GM12875 (cell line): ENCODE results near the gene TLNRD1.

Experiments
- H3K4me3 ChIP-seq: one replicate; pipeline ENCODE4 v1.5.1; 2011; ENCODE audit warnings: low read depth, low read length, control low read depth
- CTCF ChIP-seq: IDR thresholded peaks from 2 replicates; pipeline ENCODE4 v1.5.1; 2011; ENCODE audit warnings: low read depth, mild to moderate bottlenecking, control low read depth, inconsistent platforms, low read length, moderate library complexity, borderline replicate concordance; ENCODE audit not compliant: insufficient read depth

TLNRD1 gene

DNA sequence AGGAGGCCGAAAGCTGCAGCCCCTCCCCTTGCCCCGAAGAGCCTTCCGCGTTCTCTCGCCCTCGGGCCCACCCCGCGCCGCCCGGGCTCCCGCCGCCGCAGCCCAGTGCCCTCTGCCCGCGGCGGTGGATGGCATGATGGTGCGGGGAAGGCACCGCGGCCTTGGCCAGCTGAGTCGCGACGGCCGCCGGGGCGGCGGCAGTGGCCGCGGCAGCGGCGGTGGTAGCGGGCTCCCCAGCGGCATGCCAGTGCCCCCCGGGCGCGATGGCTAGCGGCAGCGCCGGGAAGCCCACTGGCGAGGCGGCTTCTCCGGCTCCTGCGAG lies 1.2 kb downstream of the TLNRD1 start:
- peak overlapping the region; percentile 77 for H3K4me3 ChIP-seq
- no peak for TF ChIP-seq CTCF

DNA sequence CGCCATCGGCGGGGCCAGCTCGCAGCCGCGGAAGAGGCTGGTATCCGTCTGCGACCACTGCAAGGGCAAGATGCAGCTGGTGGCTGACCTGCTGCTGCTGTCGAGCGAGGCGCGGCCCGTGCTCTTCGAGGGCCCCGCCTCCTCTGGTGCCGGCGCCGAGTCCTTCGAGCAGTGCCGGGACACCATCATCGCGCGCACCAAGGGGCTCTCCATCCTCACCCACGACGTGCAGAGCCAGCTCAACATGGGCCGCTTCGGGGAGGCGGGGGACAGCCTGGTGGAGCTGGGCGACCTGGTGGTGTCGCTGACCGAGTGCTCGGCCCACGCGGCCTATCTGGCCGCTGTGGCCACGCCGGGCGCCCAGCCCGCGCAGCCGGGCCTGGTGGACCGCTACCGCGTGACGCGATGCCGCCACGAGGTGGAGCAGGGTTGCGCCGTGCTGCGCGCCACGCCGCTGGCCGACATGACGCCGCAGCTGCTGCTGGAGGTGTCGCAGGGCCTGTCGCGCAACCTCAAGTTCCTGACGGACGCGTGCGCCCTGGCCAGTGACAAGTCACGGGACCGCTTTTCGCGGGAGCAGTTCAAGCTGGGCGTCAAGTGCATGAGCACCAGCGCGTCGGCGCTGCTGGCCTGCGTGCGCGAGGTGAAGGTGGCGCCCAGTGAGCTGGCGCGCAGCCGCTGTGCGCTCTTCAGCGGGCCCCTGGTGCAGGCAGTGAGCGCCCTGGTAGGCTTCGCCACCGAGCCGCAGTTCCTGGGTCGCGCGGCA lies 1.8 kb downstream of the TLNRD1 start:
- H3K4me3 ChIP-seq, result peak overlapping the region; percentile 77
- TF ChIP-seq CTCF, result no peak

- no peak for TF ChIP-seq CTCF
Measured at GRCh38 chr15:81003097-81003350, 2.3 kb downstream of the TLNRD1 start.

DNA sequence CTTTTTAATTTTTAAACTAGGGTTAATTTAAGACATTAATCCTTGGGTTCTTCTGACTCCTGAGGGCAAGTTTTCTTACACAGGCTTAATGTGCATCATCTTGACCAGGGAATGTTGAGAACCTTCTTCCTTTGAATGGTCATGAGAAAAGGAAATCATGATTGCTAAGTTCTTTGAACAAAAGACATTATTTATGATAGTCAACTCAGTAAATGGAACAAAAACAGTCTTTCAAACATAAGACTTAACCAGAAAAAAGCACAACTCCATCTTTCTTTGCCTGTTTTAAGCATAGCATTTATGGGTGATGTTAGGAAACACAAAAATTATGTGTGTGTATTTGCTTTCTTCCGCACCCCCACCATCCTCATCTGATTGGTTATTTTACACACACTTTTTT lies 5.4 kb downstream of the TLNRD1 start:
- no peak overlapping the region for H3K4me3 ChIP-seq
- TF ChIP-seq CTCF, result no peak

More at GRCh38 chr15:81003097-81003350, 2.3 kb downstream of the TLNRD1 start:
- no peak overlapping the region for H3K4me3 ChIP-seq

DNA sequence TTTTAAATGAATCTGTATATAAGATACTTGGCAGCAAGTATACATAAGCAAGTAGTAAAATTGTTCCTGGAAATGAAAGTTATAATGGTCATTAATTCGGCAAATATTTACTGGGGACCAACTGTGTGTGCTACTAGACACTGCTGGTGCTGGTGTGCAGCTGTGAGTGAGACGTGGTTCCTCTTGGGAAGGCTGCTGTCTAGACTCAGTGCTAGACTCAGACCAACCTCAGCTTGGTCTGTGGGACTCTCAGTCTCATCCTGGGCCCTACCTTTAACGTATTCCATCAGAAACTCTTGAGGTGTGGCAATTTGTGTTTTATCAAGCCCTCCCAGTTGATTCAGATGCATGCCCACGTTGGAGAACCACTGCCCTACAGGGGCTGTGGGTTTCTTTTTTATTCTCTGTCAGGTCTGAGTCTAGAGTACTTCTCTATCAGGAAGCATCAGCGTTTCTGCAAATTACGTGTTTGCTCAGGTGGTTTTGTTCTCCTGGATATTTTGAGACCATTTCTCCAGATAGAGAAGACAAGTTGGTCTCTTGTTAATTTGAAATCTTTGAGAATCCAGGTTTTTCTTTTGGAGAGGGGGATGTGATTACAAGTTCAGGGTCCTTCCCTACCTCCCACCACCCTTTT lies 6.8 kb downstream of the TLNRD1 start:
- H3K4me3 ChIP-seq, result no peak overlapping the region
- TF ChIP-seq CTCF, result no peak

DNA sequence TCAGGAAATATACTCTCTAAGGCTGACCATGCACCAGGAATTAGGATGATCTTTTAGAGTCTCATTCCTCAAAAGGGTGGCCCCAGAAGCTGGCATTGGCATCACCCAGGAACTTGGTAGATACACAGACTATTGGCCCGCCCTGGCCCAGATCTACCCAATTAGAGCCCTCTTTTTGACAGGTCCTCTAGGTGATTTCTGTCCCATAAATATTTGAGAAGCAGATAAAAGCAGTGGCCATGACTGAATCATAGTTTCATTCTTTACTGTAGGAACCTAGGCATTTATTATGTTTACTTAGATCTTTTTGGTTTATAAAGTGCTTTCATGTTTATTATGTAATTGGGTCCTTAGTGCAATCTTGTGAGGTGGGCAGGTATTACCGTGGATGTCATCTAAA lies 7.6 kb downstream of the TLNRD1 start:
- TF ChIP-seq CTCF, result no peak
- H3K4me3 ChIP-seq, result no peak overlapping the region

GRCh38 chr15:81010086-81010485 lies 9.4 kb downstream of the TLNRD1 start:
- TF ChIP-seq CTCF, result no peak
- H3K4me3 ChIP-seq, result no peak overlapping the region
